Esophagus squamous epithelium (tissue), 5 donors: ENCODE measurements around the gene PKP2. TPM values are rescaled to one million over a fixed set of nuclear protein-coding genes. Genes with fewer than 3 reads are reported as not detected.

Experiments used
- DNase-seq: peaks from one replicate; lab custom pipeline; 2025; lab: John Stamatoyannopoulos, UW
- H3K27ac ChIP-seq, 4 donors: fragments of 200-600 bp; sonication (generic); one replicate each; pipeline ENCODE4 v1.5.1; 2016 to 2019; ENCODE audit warnings: mild to moderate bottlenecking in 1 of 4
- H3K27me3 ChIP-seq, 4 donors: fragments of 200-600 bp; sonication (generic); 1 replicate in 3 of 4; 2 replicates in 1 of 4; pipeline versions ENCODE4 v1.5.1 to v1.6.0; 2017 to 2021; ENCODE audit warnings: antibody characterized with exemption in 1 of 4
- H3K36me3 ChIP-seq, 3 donors: fragments of 200-600 bp; sonication (generic); one replicate each; pipeline ENCODE4 v1.5.1; 2016 to 2019
- H3K4me1 ChIP-seq, 3 donors: fragments of 200-600 bp; sonication (generic); one replicate each; pipeline ENCODE4 v1.5.1; 2017 to 2019
- H3K4me3 ChIP-seq, 4 donors: fragments of 200-600 bp; sonication (generic); 1 replicate in 3 of 4; 2 replicates in 1 of 4; pipeline ENCODE4 v1.5.1; 2016 to 2019; ENCODE audit warnings: mild to moderate bottlenecking in 2 of 4, moderate library complexity in 1 of 4
- H3K9me3 ChIP-seq, 3 donors: fragments of 200-600 bp; sonication (generic); one replicate each; pipeline ENCODE4 v1.5.1; 2016 to 2019
- CTCF ChIP-seq, 6 experiments: fragments of 450-650 bp in 4 of 6; fragments of 200-600 bp in 2 of 6; sonication (generic) in 2 of 6; IDR thresholded peaks; one replicate each; pipeline ENCODE4 v1.5.1; 2016 to 2019; ENCODE audit warnings: antibody characterized with exemption in 6 of 6, mild to moderate bottlenecking in 4 of 6, moderate library complexity in 4 of 6
- POLR2A ChIP-seq, 4 donors: fragments of 450-650 bp; IDR thresholded peaks; one replicate each; pipeline ENCODE4 v1.6.1; 2017; ENCODE audit warnings: antibody characterized with exemption in 4 of 4, mild to moderate bottlenecking in 4 of 4, moderate library complexity in 3 of 4
- WGBS, 2 donors: methylation state at CpG; one replicate each; pipeline ENCODE4 v1.1.5; 2018; 5-methylcytosine and 5-hydroxymethylcytosine counted together
- intact Hi-C: fragments of 100-400 bp; cut with DNase I; formaldehyde crosslinking; loops from one replicate; pipeline ENCODE4 v1.15.0; 2022
- total RNA-seq, 4 donors: library from RNA; depleted of rRNA; stranded (reverse); fragments of >200 nt; gene quantifications; one replicate each; pipeline ENCODE4 v1.1.0, GENCODE V29; 2016
- donor health status: DM: yes; HTN: yes; CAD: no.

The PKP2 gene
- total RNA-seq, 4 donors from 2014 or later = 8.5 to 22.5 (median 21.6) TPM

DNA sequence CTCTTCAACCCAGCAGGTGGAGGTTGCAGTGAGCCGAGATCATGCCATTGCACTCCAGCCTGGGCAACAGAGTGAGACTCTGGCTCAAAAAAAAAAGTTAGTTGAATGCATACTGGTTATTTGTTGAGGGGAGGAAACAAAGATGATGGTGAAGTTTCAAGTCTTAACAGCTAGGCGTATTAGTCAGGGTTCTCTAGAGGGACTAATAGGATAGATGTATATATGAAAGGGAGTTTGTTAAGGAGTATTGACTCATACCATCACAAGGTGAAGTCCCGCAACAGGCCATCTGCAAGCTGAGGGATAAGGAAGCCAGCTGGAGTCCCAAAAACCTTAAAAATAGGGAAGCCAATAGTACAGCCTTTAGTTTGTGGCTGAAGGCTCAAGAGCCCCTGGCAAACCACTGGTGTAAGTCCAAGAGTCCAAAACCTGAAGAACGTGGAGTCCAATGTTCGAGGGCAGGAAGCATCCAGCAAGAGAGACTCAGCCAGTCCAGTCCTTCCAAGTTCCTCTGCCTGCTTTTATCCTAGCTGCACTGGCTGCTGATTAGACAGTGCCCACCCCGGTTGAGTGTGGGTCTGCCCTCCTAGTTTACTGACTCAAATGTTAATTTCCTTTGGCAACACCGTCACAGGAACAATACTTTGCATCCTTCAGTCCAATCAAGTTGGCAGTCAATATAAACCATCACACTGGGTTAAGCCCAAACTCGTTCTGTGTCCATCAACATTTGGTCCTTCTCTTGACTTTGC lies 26.1 kb upstream of the PKP2 start:
- Histone ChIP-seq H3K4me1 (peaks cover 0 to 21% (median 0%) of the 10 kb centered on the region in 3 donors), H3K27me3 (no peaks in the 10 kb centered on the region), H3K4me3 (no peak overlapping the region), H3K9me3 (no peaks in the 10 kb centered on the region), H3K27ac (no peak overlapping the region), H3K36me3 (no peaks in the 10 kb centered on the region)
- DNase-seq = no peak
- TF ChIP-seq POLR2A (IDR thresholded peaks at IDR 0.05) (no peak), CTCF (IDR thresholded peaks at IDR 0.05) (peak in 1 of 6 experiments; percentile 16)
- WGBS, 2 donors = 45 to 50% methylated on average over 8 of the region's 8 CpGs
- intact Hi-C loops = no loop called here

- DNase-seq = no peak
These were observed 24.8 kb upstream of the PKP2 start for GRCh38 chr12:32921397-32921796.

DNA sequence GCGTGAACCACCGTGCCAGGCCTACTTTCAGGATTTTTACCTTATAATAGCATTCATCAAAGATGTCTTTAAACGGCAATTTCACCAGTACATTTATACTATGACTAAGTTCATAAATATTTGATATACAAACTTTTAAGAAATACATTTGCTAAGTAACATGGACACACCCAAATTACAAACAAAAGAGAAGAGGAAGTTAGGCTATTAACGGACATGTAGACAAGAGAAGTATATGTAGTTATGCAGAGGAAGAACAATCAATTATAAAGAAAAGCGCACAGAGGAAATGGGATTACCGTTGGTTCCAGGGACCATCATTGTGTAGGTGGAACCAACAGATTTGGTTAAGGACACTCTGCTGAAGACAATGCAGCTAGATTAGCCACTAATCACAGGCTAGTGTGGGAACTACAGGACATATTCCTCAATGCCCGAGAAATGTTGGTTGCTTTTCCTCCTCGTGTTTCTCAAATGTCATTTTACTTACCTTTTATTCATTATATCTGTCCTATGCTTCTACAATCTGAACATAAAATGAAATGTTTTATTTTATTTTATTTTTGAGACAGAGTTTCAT lies 24.0 kb upstream of the PKP2 start:
- H3K4me1 ChIP-seq = peaks cover 0 to 21% (median 0%) of the 10 kb centered on the region in 3 donors
- intact Hi-C loops = no loop called here
- WGBS, 2 donors = 25 to 35% methylated on average over 8 of the region's 8 CpGs
- H3K36me3 ChIP-seq = no peaks in the 10 kb centered on the region
- TF ChIP-seq POLR2A (IDR thresholded peaks at IDR 0.05) (no peak), CTCF (IDR thresholded peaks at IDR 0.05) (peak in 1 of 6 experiments; percentile 21)
- no peak for DNase-seq
- no peaks in the 10 kb centered on the region for H3K27me3 ChIP-seq
- no peak overlapping the region for H3K4me3 ChIP-seq
- H3K27ac ChIP-seq = peak overlapping the region in 1 of 4 donors; percentile 47
- H3K9me3 ChIP-seq = no peaks in the 10 kb centered on the region

More at GRCh38 chr12:32921397-32921796, 24.8 kb upstream of the PKP2 start:
- H3K9me3 ChIP-seq = no peaks in the 10 kb centered on the region
- no peak overlapping the region for H3K4me3 ChIP-seq
- intact Hi-C loops = no loop called here
- no peak overlapping the region for H3K27ac ChIP-seq
- WGBS, 2 donors = 15 to 27% methylated on average over 2 of the region's 2 CpGs
- no peaks in the 10 kb centered on the region for H3K27me3 ChIP-seq
- H3K4me1 ChIP-seq = peaks cover 0 to 21% (median 0%) of the 10 kb centered on the region in 3 donors
- TF ChIP-seq CTCF (IDR thresholded peaks at IDR 0.05) (no peak), POLR2A (IDR thresholded peaks at IDR 0.05) (no peak)
- no peaks in the 10 kb centered on the region for H3K36me3 ChIP-seq

- Histone ChIP-seq H3K9me3 (no peaks in the 10 kb centered on the region), H3K27me3 (no peaks in the 10 kb centered on the region), H3K4me1 (peaks cover 0 to 21% (median 0%) of the 10 kb centered on the region in 3 donors), H3K36me3 (no peaks in the 10 kb centered on the region), H3K27ac (no peak overlapping the region), H3K4me3 (no peak overlapping the region)
- WGBS, 2 donors = 28 to 36% methylated on average over 9 to 11 of the region's 11 CpGs
- intact Hi-C loops = no loop called here
- TF ChIP-seq CTCF (IDR thresholded peaks at IDR 0.05) = peak in 4 of 6 experiments; percentile 24 to 41 (median 32)
- TF ChIP-seq POLR2A (IDR thresholded peaks at IDR 0.05) = no peak
- DNase-seq = no peak
These were observed 22.6 kb upstream of the PKP2 start for GRCh38 chr12:32918890-32919801.
